Right lobe of liver (tissue), 6 donors: ENCODE data around the gene TSPAN10. TPM values are rescaled to one million over a fixed set of nuclear protein-coding genes. Genes with fewer than 3 reads are reported as not detected.
A peak's percentile ranks its signal among the peaks of the same experiment; 100 is the strongest.

Experiments used
- ATAC-seq, 4 donors: fragments of 200-7000 bp; cut with Tn5 transposase; one replicate each; pipeline ENCODE4 v1.9.1; 2020; ENCODE audit warnings: mild to moderate bottlenecking in 4 of 4, moderate library complexity in 4 of 4
- DNase-seq, 3 donors: peaks; one replicate each; pipeline ENCODE4 v3.0.0-alpha.2; 2020
- H3K27ac ChIP-seq, 3 donors: fragments of 200-600 bp; one replicate each; pipeline ENCODE4 v1.8.0; 2022
- H3K27me3 ChIP-seq, 2 donors: fragments of 200-600 bp; one replicate each; pipeline ENCODE4 v1.8.0; 2022
- H3K36me3 ChIP-seq, 4 donors: fragments of 200-600 bp; sonication (generic) in 1 of 4; one replicate each; pipeline versions ENCODE4 v1.5.1 to v1.8.0; 2017 to 2022; ENCODE audit warnings: control low read depth in 1 of 4
- H3K4me1 ChIP-seq, 4 donors: fragments of 200-600 bp; sonication (generic) in 1 of 4; one replicate each; pipeline versions ENCODE4 v1.5.1 to v1.8.0; 2017 to 2022; ENCODE audit warnings: control low read depth in 1 of 4
- H3K4me3 ChIP-seq, 3 donors: fragments of 200-600 bp; one replicate each; pipeline ENCODE4 v1.8.0; 2022
- H3K9me3 ChIP-seq, 4 donors: fragments of 200-600 bp; sonication (generic) in 1 of 4; one replicate each; pipeline versions ENCODE4 v1.5.1 to v1.8.0; 2017 to 2022; ENCODE audit warnings: control low read depth in 1 of 4
- CTCF ChIP-seq, 4 donors: fragments of 200-600 bp in 3 of 4; fragments of 450-650 bp in 1 of 4; IDR thresholded peaks; one replicate each; pipeline versions ENCODE4 v1.5.1 to v1.8.0; 2016 to 2022; ENCODE audit warnings: antibody characterized with exemption in 4 of 4, mild to moderate bottlenecking in 2 of 4
- POLR2A ChIP-seq: fragments of 450-650 bp; IDR thresholded peaks from one replicate; pipeline ENCODE4 v1.6.1; 2017; ENCODE audit warnings: antibody characterized with exemption, mild to moderate bottlenecking
- WGBS: methylation state at CpG from one replicate; pipeline ENCODE4 v1.1.6; 2018; ENCODE audit warnings: low coverage, low lambda C conversion rate; ENCODE audit not compliant: insufficient coverage; ENCODE audit errors: missing lambda C conversion rate; 5-methylcytosine and 5-hydroxymethylcytosine counted together
- intact Hi-C, 2 donors: fragments of 100-400 bp; cut with DNase I; formaldehyde crosslinking; loops; one replicate each; pipeline versions ENCODE4 v1.11.2 to v1.14.1; 2022
- total RNA-seq, 6 experiments: library from RNA; depleted of rRNA in 2 of 6; stranded (reverse); fragments of >200 nt in 2 of 6; fragmentation: NEBNext Ultra II Directional in 3 of 6; extraction: Animal tissue kit (Norgen Biotek cat#: 25700) in 3 of 6; gene quantifications; one replicate each; pipeline versions ENCODE4 v1.1.0 to v1.2.4, GENCODE V29; 2016 to 2023
- donor health status: DM: no; HTN: yes; CAD: no.
- donor health status: DM: no; HTN: no; CAD: no.
- donor health status: DM: no; HTN: no; CAD: no.
- donor health status: DM: no; HTN: yes; CAD: no.
- donor health status: DM: no; HTN: yes; CAD: no.

TSPAN10 gene
- total RNA-seq, 6 experiments from 2014 or later = 0.18 to 1.2 (median 0.62) TPM

- Histone ChIP-seq H3K4me3 (no peak overlapping the region), H3K9me3 (no peaks in the 10 kb centered on the region), H3K27me3 (no peaks in the 10 kb centered on the region), H3K36me3 (peaks cover 0 to 5% (median 0%) of the 10 kb centered on the region in 4 donors), H3K27ac (no peak overlapping the region), H3K4me1 (peaks cover 0 to 4% (median 1%) of the 10 kb centered on the region in 4 donors)
- ATAC-seq (no peak), DNase-seq (no peak)
- intact Hi-C loops = no loop called here
- TF ChIP-seq POLR2A (no peak), CTCF (IDR thresholded peaks at IDR 0.05) (no peak)
- 85% methylated on average over 8 of the region's 9 CpGs for WGBS
These were observed 23.4 kb downstream of the TSPAN10 start for GRCh38 chr17:81660441-81660840.

GRCh38 chr17:81662002-81662401 is 25.0 kb downstream of the TSPAN10 start:
- H3K4me3 ChIP-seq = no peak overlapping the region
- ATAC-seq (no peak), DNase-seq (no peak)
- intact Hi-C loops = no loop called here
- no peak for TF ChIP-seq CTCF (IDR thresholded peaks at IDR 0.05)
- no peak for TF ChIP-seq POLR2A
- peaks cover 0 to 5% (median 0%) of the 10 kb centered on the region in 4 donors for H3K36me3 ChIP-seq
- H3K4me1 ChIP-seq = peaks cover 0 to 7% (median 3%) of the 10 kb centered on the region in 4 donors
- no peak overlapping the region for H3K27ac ChIP-seq
- 94% methylated on average over 4 of the region's 4 CpGs for WGBS
- no peaks in the 10 kb centered on the region for H3K9me3 ChIP-seq
- H3K27me3 ChIP-seq = no peaks in the 10 kb centered on the region

GRCh38 chr17:81664051-81664470 is 27.1 kb downstream of the TSPAN10 start:
- Histone ChIP-seq H3K4me1 (peaks cover 0 to 15% (median 3%) of the 10 kb centered on the region in 4 donors), H3K9me3 (no peaks in the 10 kb centered on the region), H3K4me3 (no peak overlapping the region), H3K27ac (no peak overlapping the region), H3K27me3 (no peaks in the 10 kb centered on the region), H3K36me3 (peaks cover 0 to 10% (median 0%) of the 10 kb centered on the region in 4 donors)
- DNase-seq (no peak), ATAC-seq (no peak)
- intact Hi-C loops = no loop called here
- no peak for TF ChIP-seq POLR2A
- TF ChIP-seq CTCF (IDR thresholded peaks at IDR 0.05) = no peak
- no CpG with 5 or more reads among the region's 7 CpGs for WGBS

GRCh38 chr17:81665205-81666091 is 28.5 kb downstream of the TSPAN10 start:
- intact Hi-C loops = no loop called here
- H3K9me3 ChIP-seq = no peaks in the 10 kb centered on the region
- no peak for DNase-seq
- H3K27ac ChIP-seq = peak overlapping the region in 2 of 3 donors; percentile 71 to 86
- peaks cover 0 to 18% (median 1%) of the 10 kb centered on the region in 4 donors for H3K36me3 ChIP-seq
- 24% methylated on average over 11 of the region's 30 CpGs for whole genome bisulfite sequencing
- peak overlapping the region; percentile 98 for H3K4me3 ChIP-seq
- H3K4me1 ChIP-seq = peaks cover 0 to 15% (median 3%) of the 10 kb centered on the region in 4 donors
- TF ChIP-seq POLR2A = no peak
- TF ChIP-seq CTCF (IDR thresholded peaks at IDR 0.05) = no peak
- peak in 2 of 4 donors; percentile 7 to 9 for ATAC-seq
- no peaks in the 10 kb centered on the region for H3K27me3 ChIP-seq
